ENCODE data around the gene ELFN1.
A peak's percentile ranks its signal among the peaks of the same experiment; 100 is the strongest.

The ELFN1 gene

GRCh38 chr7:1696671-1697498 is 26.8 kb downstream of the ELFN1 start:
- no peak for DNase-seq

- DNase-seq, result no peak
Measured at GRCh38 chr7:1697499-1698125, 27.5 kb downstream of the ELFN1 start.

- no peak for DNase-seq
Measured at GRCh38 chr7:1698201-1698600, 28.1 kb downstream of the ELFN1 start.

GRCh38 chr7:1698951-1699350 is 28.9 kb downstream of the ELFN1 start:
- no peak for DNase-seq

GRCh38 chr7:1700086-1700485 is 30.0 kb downstream of the ELFN1 start:
- no peak for DNase-seq

- DNase-seq, result no peak
Measured at GRCh38 chr7:1700536-1701333, 30.7 kb downstream of the ELFN1 start.

GRCh38 chr7:1702652-1703051 is 32.6 kb downstream of the ELFN1 start:
- DNase-seq, result no peak

GRCh38 chr7:1703441-1703840 is 33.4 kb downstream of the ELFN1 start:
- DNase-seq, result no peak

GRCh38 chr7:1703871-1704810 is 34.1 kb downstream of the ELFN1 start:
- DNase-seq, result no peak

GRCh38 chr7:1704811-1705738 is 35.0 kb downstream of the ELFN1 start:
- no peak for DNase-seq

GRCh38 chr7:1705856-1706255 is 35.8 kb downstream of the ELFN1 start:
- no peak for DNase-seq

- DNase-seq, result no peak
Measured at GRCh38 chr7:1706381-1706720, 36.3 kb downstream of the ELFN1 start.

- no peak for DNase-seq
Measured at GRCh38 chr7:1706721-1707613, 36.9 kb downstream of the ELFN1 start.

GRCh38 chr7:1707756-1708595 is 37.9 kb downstream of the ELFN1 start:
- no peak for DNase-seq

- no peak for DNase-seq
Measured at GRCh38 chr7:1708596-1709251, 38.6 kb downstream of the ELFN1 start.

- DNase-seq, result no peak
Measured at GRCh38 chr7:1709281-1709680, 39.2 kb downstream of the ELFN1 start.

GRCh38 chr7:1709900-1710299 is 39.8 kb downstream of the ELFN1 start:
- DNase-seq, result peak; percentile 65

GRCh38 chr7:1710936-1711335 is 40.9 kb downstream of the ELFN1 start:
- no peak for DNase-seq
